HepG2 (cell line): ENCODE measurements around the gene NDC80. TPM values are rescaled to one million over a fixed set of nuclear protein-coding genes. Genes with fewer than 3 reads are reported as not detected.

ENCODE experiments used
- ATAC-seq: fragments of 200-7000 bp; cut with Tn5 transposase; 3 replicates; pipeline ENCODE4 v1.9.1; 2020; ENCODE audit warnings: mild to moderate bottlenecking, moderate library complexity
- BruUV-seq: library from RNA; stranded (reverse); fragments of 400-500 nt; replicated peaks from 2 replicates; lab custom pipeline; 2021; lab: Mats Ljungman, UMichigan
- CTCF ChIA-PET: fragments of 300-600 bp; formaldehyde crosslinking; extraction: SDS; loops from one replicate; lab custom pipeline; 2021; ENCODE audit warnings: low total read pairs, inconsistent platforms, low intra/inter-chr PET ratio; lab: Yijun Ruan, JAX
- POLR2A ChIA-PET: fragments of 350-600 bp; sonication (Branson Sonifier 250); formaldehyde crosslinking; loops from one replicate; lab custom pipeline; 2020; ENCODE audit warnings: antibody characterized with exemption, inconsistent platforms; lab: Yijun Ruan, JAX
- DNase-seq: peaks from one replicate; pipeline ENCODE4 v3.0.0-alpha.2; 2015; ENCODE audit warnings: low spot score
- FAIRE-seq: peaks from 3 replicates; lab custom pipeline; 2011; peaks lifted over from hg19 to GRCh38; lab: Jason Lieb, UNC
- H2AFZ ChIP-seq: one replicate; pipeline ENCODE4 v1.6.1; 2011; ENCODE audit warnings: low read length, inconsistent platforms
- H3K27ac ChIP-seq: fragments of 300-600 bp; 3 replicates; pipeline ENCODE4 v1.8.0; 2011; ENCODE audit warnings: mixed run types, mild to moderate bottlenecking, mixed read lengths, low read length, inconsistent platforms; ENCODE audit not compliant: insufficient read depth; ENCODE audit errors: extremely low read length
- H3K27me3 ChIP-seq, 2 experiments: fragments of 200-600 bp in 1 of 2; 2 replicates in 1 of 2; 3 replicates in 1 of 2; pipeline versions ENCODE4 v1.6.0 to v1.8.0; 2011; ENCODE audit warnings: low read length in 2 of 2, mild to moderate bottlenecking in 2 of 2, moderate library complexity in 2 of 2, inconsistent platforms in 1 of 2; ENCODE audit not compliant: insufficient read depth in 2 of 2, control insufficient read depth in 1 of 2
- H3K36me3 ChIP-seq, 2 experiments: fragments of 200-600 bp in 1 of 2; replicated peaks in 1 of 2; 2 replicates in 1 of 2; 3 replicates in 1 of 2; pipeline versions ENCODE4 v1.5.1 to v1.8.0; 2011; ENCODE audit warnings: low read length in 2 of 2, inconsistent platforms in 1 of 2; ENCODE audit not compliant: insufficient read depth in 2 of 2, control insufficient read depth in 1 of 2
- H3K4me1 ChIP-seq: 2 replicates; pipeline ENCODE4 v1.5.1; 2012; ENCODE audit warnings: low read length, inconsistent platforms; ENCODE audit not compliant: insufficient read depth
- H3K4me2 ChIP-seq: 2 replicates; pipeline ENCODE4 v1.6.0; 2011; ENCODE audit warnings: low read depth, low read length, inconsistent platforms
- H3K4me3 ChIP-seq, 3 experiments: fragments of 200-600 bp in 1 of 3; sonication (generic), shearing (Covaris generic) in 1 of 3; replicated peaks in 1 of 3; 2 replicates each; pipeline ENCODE4 v1.5.1; 2011 to 2016; ENCODE audit warnings: low read length in 3 of 3, inconsistent platforms in 2 of 3, low read depth in 2 of 3, mild to moderate bottlenecking in 2 of 3, control low read depth in 1 of 3, mixed read lengths in 1 of 3; ENCODE audit not compliant: insufficient read depth in 1 of 3
- H3K79me2 ChIP-seq: one replicate; pipeline ENCODE4 v1.6.1; 2011; ENCODE audit warnings: low read length, inconsistent platforms; ENCODE audit not compliant: insufficient read depth
- H3K9ac ChIP-seq: 2 replicates; pipeline ENCODE4 v1.6.0; 2011; ENCODE audit warnings: mild to moderate bottlenecking, low read depth, low read length, inconsistent platforms; ENCODE audit not compliant: insufficient read depth
- H3K9me3 ChIP-seq: 2 replicates; pipeline ENCODE4 v1.5.1; 2012; ENCODE audit warnings: mild to moderate bottlenecking, low read length
- H4K20me1 ChIP-seq: 2 replicates; pipeline ENCODE4 v1.6.0; 2011; ENCODE audit warnings: inconsistent platforms, mild to moderate bottlenecking, low read length, moderate library complexity; ENCODE audit not compliant: insufficient read depth
- BHLHE40 ChIP-seq: IDR thresholded peaks from 2 replicates; pipeline ENCODE4 v1.6.1; 2011; ENCODE audit warnings: low read length, improper control_type of control experiment
- CEBPB ChIP-seq: IDR thresholded peaks from 2 replicates; pipeline ENCODE4 v1.6.1; 2011; ENCODE audit warnings: low read depth, low read length, improper control_type of control experiment, borderline replicate concordance
- FOSL2 ChIP-seq: sonication (generic); formaldehyde crosslinking; IDR thresholded peaks from 2 replicates; pipeline ENCODE4 v1.4.0; 2020; ENCODE audit warnings: missing genetic modification reagents
- HNF4G ChIP-seq, 2 experiments: sonication (generic) in 1 of 2; formaldehyde crosslinking in 1 of 2; IDR thresholded peaks; 2 replicates each; pipeline versions ENCODE4 v1.4.0 to v1.6.1; 2011 to 2020; ENCODE audit warnings: borderline replicate concordance in 2 of 2, low read depth in 2 of 2, mild to moderate bottlenecking in 2 of 2, low read length in 1 of 2, missing genetic modification reagents in 1 of 2, moderate library complexity in 1 of 2
- KDM1A ChIP-seq: IDR thresholded peaks from 2 replicates; pipeline ENCODE4 v1.6.1; 2016; ENCODE audit warnings: missing compliant biosample characterization
- NR1H2 ChIP-seq: sonication (generic); formaldehyde crosslinking; IDR thresholded peaks from 2 replicates; pipeline ENCODE4 v1.8.1; 2022; ENCODE audit warnings: low read depth, missing genetic modification reagents, borderline replicate concordance
- PAX8 ChIP-seq: sonication (generic); formaldehyde crosslinking; IDR thresholded peaks from 2 replicates; pipeline ENCODE4 v1.8.0; 2022; ENCODE audit warnings: mild to moderate bottlenecking, missing genetic modification reagents, borderline replicate concordance
- POLR2AphosphoS5 ChIP-seq: IDR thresholded peaks from 2 replicates; pipeline ENCODE4 v1.6.1; 2012; ENCODE audit warnings: low read depth, low read length
- SIN3A ChIP-seq: IDR thresholded peaks from 2 replicates; pipeline ENCODE4 v1.6.1; 2011; ENCODE audit warnings: low read depth, mild to moderate bottlenecking, control low read depth, low read length, borderline replicate concordance
- TEF ChIP-seq: sonication (generic); formaldehyde crosslinking; IDR thresholded peaks from 2 replicates; pipeline ENCODE4 v1.5.0; 2020; ENCODE audit warnings: missing genetic modification reagents
- ZNF138 ChIP-seq: sonication (generic); formaldehyde crosslinking; IDR thresholded peaks from 2 replicates; pipeline ENCODE4 v1.5.0; 2020; ENCODE audit warnings: mild to moderate bottlenecking, low read depth, missing genetic modification reagents
- ZNF577 ChIP-seq: sonication (generic); formaldehyde crosslinking; IDR thresholded peaks from 2 replicates; pipeline ENCODE4 v1.4.0; 2020; ENCODE audit warnings: mild to moderate bottlenecking, low read depth, missing genetic modification reagents, borderline replicate concordance
- WGBS: methylation state at CpG from one replicate; pipeline ENCODE4 v1.1.6; 2017; ENCODE audit warnings: low lambda C conversion rate; 5-methylcytosine and 5-hydroxymethylcytosine counted together
- in situ Hi-C: cut with HindIII; loops from 2 replicates; pipeline ENCODE4 v1.10.0; 2017; ENCODE audit warnings: low pct_unique_long_range_greater_than_20kb; ENCODE audit not compliant: extremely low pct_ligation_motif_present
- intact Hi-C: fragments of 100-400 bp; cut with micrococcal nuclease; formaldehyde crosslinking; loops from one replicate; pipeline ENCODE4 v1.10.0; 2022; ENCODE audit not compliant: unreplicated experiment
- polyA plus RNA-seq, 8 experiments: library from polyadenylated mRNA; depleted of rRNA in 3 of 8; stranded (reverse) in 7 of 8; unstranded in 1 of 8; fragments of >200 nt; fragmentation: Illumina TruSeq in 4 of 8; extraction: Trizol in 4 of 8; gene quantifications; 2 replicates each; pipeline versions ENCODE4 v1.2.1 to v1.2.3, GENCODE V29; 2011 to 2016; ENCODE audit warnings: low read depth in 4 of 8, missing spikeins in 1 of 8, mixed read lengths in 1 of 8; ENCODE audit not compliant: insufficient read depth in 1 of 8
- total RNA-seq, 5 experiments: library from RNA; depleted of rRNA; stranded (reverse); fragments of >200 nt; fragmentation: Illumina TruSeq; extraction: Trizol; gene quantifications; 2 replicates each; pipeline ENCODE4 v1.2.3, GENCODE V29; 2016; ENCODE audit warnings: low read depth in 1 of 5

Gene NDC80
- total and polyA plus RNA-seq, 2 of the 13 experiments (the other 11 are each of a cell fraction or from before 2014, with no cell fraction given): 9.6 to 33.0 TPM

- DNase-seq (no peak), ATAC-seq (peak; percentile 70), FAIRE-seq (no peak)
- Histone ChIP-seq H4K20me1 (no peaks in the 10 kb centered on the region), H2AFZ (no peak overlapping the region), H3K27ac (no peak overlapping the region), H3K9me3 (no peaks in the 10 kb centered on the region), H3K36me3 (no peaks in the 10 kb centered on the region), H3K27me3 (peaks cover 0 to 1% of the 10 kb centered on the region in 2 experiments; a peak in 1 of 5 replicates), H3K4me3 (no peak overlapping the region), H3K9ac (no peak overlapping the region), H3K4me1 (no peaks in the 10 kb centered on the region), H3K79me2 (no peaks in the 10 kb centered on the region), H3K4me2 (peak overlapping the region; percentile 27; the same call in 1 of the 2 replicates)
- WGBS: 6% methylated on average over 5 of the region's 5 CpGs
- in situ Hi-C loops: no loop called here
- intact Hi-C loops: no loop called here
- POLR2A ChIA-PET: no interaction called here
- no TSS peak for BruUV-seq
- CTCF ChIA-PET: no interaction called here
- TF ChIP-seq TEF (CRISPR knock-in tag) (no peak), PAX8 (CRISPR knock-in tag) (no peak), NR1H2 (no peak), KDM1A (CRISPR knock-in tag) (no peak), BHLHE40 (0 out of 2 replicates have a peak, but pooled peaks have one; percentile 10), SIN3A (no peak)
These were observed 53.9 kb downstream of the NDC80 start for GRCh38 chr18:2625217-2625616.

GRCh38 chr18:2627821-2628276 is 56.5 kb downstream of the NDC80 start:
- in situ Hi-C loops (no loop called here), intact Hi-C loops (no loop called here)
- H3K4me2 ChIP-seq: no peak overlapping the region
- no TSS peak for BruUV-seq
- no peak overlapping the region for H3K27ac ChIP-seq
- H3K9me3 ChIP-seq: no peaks in the 10 kb centered on the region
- 0% methylated on average over 1 of the region's 1 CpG for WGBS
- H3K4me1 ChIP-seq: no peaks in the 10 kb centered on the region
- peak; percentile 15 for DNase-seq
- ChIA-PET POLR2A (no interaction called here), CTCF (no interaction called here)
- peaks cover 1 to 5% of the 10 kb centered on the region in 2 experiments; a peak in 2 of 5 replicates for H3K27me3 ChIP-seq
- no peaks in the 10 kb centered on the region for H4K20me1 ChIP-seq
- FAIRE-seq: no peak
- no peak overlapping the region for H3K4me3 ChIP-seq
- H2AFZ ChIP-seq: no peak overlapping the region
- ATAC-seq: no peak
- H3K9ac ChIP-seq: no peak overlapping the region
- TF ChIP-seq POLR2AphosphoS5 (no peak), HNF4G (IDR thresholded peaks at IDR 0.05; ENCODE audit: borderline replicate concordance, low read depth, low read length) (no peak), HNF4G (CRISPR knock-in tag; IDR thresholded peaks at IDR 0.05; ENCODE audit: borderline replicate concordance, low read depth) (no peak), ZNF577 (CRISPR knock-in tag) (no peak), CEBPB (peak; percentile 73), ZNF138 (CRISPR knock-in tag) (no peak), FOSL2 (CRISPR knock-in tag) (peak; percentile 29; the same call in 1 of the 2 replicates)
- no peaks in the 10 kb centered on the region for H3K36me3 ChIP-seq
- H3K79me2 ChIP-seq: no peaks in the 10 kb centered on the region
